PC-9 (cell line): ENCODE measurements around the gene ACTR3C.
"Not testable (repeated sequence)": the region's sequence is repeated elsewhere in the genome, so short reads cannot be mapped to it uniquely, and the experiment has no call there.

Experiments
- CTCF ChIP-seq: fragments of 200-600 bp; sonication (generic); conservative IDR thresholded peaks from 2 replicates; pipeline ENCODE4 v1.6.1; 2017; ENCODE audit warnings: mixed run types, antibody characterized with exemption, mild to moderate bottlenecking, moderate library complexity
- EZH2 ChIP-seq: fragments of 200-600 bp; sonication (generic); IDR thresholded peaks from 2 replicates; pipeline ENCODE4 v1.8.0; 2017; ENCODE audit warnings: antibody characterized with exemption, low read depth

GRCh38 chr7:150247745-150248144, 75.6 kb downstream of the ACTR3C start:
- TF ChIP-seq CTCF, EZH2: not testable (repeated sequence)
